Heart left ventricle (tissue), 16 donors: ENCODE data around the gene AP3S2. TPM values are rescaled to one million over a fixed set of nuclear protein-coding genes. Genes with fewer than 3 reads are reported as not detected.

Source experiments
- ATAC-seq, 4 donors: fragments of 200-7000 bp; cut with Tn5 transposase; one replicate each; pipeline ENCODE4 v1.9.1; 2020 to 2022; ENCODE audit warnings: moderate library complexity in 4 of 4, mild to moderate bottlenecking in 3 of 4, moderate number of reproducible peaks in 1 of 4
- DNase-seq, 5 donors: peaks; one replicate each; pipeline ENCODE4 v3.0.0-alpha.2; 2020
- H3K27ac ChIP-seq, 12 donors: fragments of 200-600 bp; sonication (generic) in 4 of 12; one replicate each; pipeline versions ENCODE4 v1.5.0 to v1.8.0; 2016 to 2022; ENCODE audit warnings: mild to moderate bottlenecking in 2 of 12
- H3K27me3 ChIP-seq, 9 donors: fragments of 200-600 bp; sonication (generic) in 2 of 9; one replicate each; pipeline versions ENCODE4 v1.5.1 to v1.8.0; 2016 to 2022; ENCODE audit warnings: mild to moderate bottlenecking in 3 of 9
- H3K36me3 ChIP-seq, 9 donors: fragments of 200-600 bp; sonication (generic) in 2 of 9; one replicate each; pipeline versions ENCODE4 v1.5.0 to v1.8.0; 2018 to 2022; ENCODE audit warnings: mild to moderate bottlenecking in 2 of 9
- H3K4me1 ChIP-seq, 12 donors: fragments of 200-600 bp; sonication (generic) in 4 of 12; one replicate each; pipeline versions ENCODE4 v1.5.0 to v1.8.0; 2016 to 2022; ENCODE audit warnings: mild to moderate bottlenecking in 3 of 12
- H3K4me3 ChIP-seq, 12 donors: fragments of 200-600 bp; sonication (generic) in 4 of 12; one replicate each; pipeline versions ENCODE4 v1.5.0 to v1.8.0; 2017 to 2022; ENCODE audit warnings: mild to moderate bottlenecking in 9 of 12, moderate library complexity in 4 of 12
- H3K9me3 ChIP-seq, 12 donors: fragments of 200-600 bp; sonication (generic) in 4 of 12; one replicate each; pipeline versions ENCODE4 v1.5.0 to v1.8.0; 2016 to 2022; ENCODE audit warnings: mild to moderate bottlenecking in 1 of 12
- CTCF ChIP-seq, 12 donors: fragments of 200-600 bp; sonication (generic) in 4 of 12; IDR thresholded peaks; one replicate each; pipeline versions ENCODE4 v1.5.0 to v1.8.0; 2018 to 2022; ENCODE audit warnings: antibody characterized with exemption in 12 of 12, mild to moderate bottlenecking in 5 of 12
- POLR2A ChIP-seq, 2 donors: fragments of 450-650 bp; IDR thresholded peaks; one replicate each; pipeline ENCODE4 v1.6.1; 2017; ENCODE audit warnings: antibody characterized with exemption in 2 of 2, mild to moderate bottlenecking in 2 of 2, moderate library complexity in 2 of 2
- WGBS, 4 donors: extraction: QIAGEN DNeasy Blood & Tissue Kit in 2 of 4; methylation state at CpG; one replicate each; pipeline versions ENCODE4 v1.1.5 to v1.1.7; 2013 to 2018; 5-methylcytosine and 5-hydroxymethylcytosine counted together
- intact Hi-C, 10 donors: fragments of 100-400 bp; cut with DNase I; formaldehyde crosslinking; loops; one replicate each; pipeline versions ENCODE4 v1.11.1 to v1.14.2; 2022
- polyA plus RNA-seq, 2 donors: library from polyadenylated mRNA; stranded (reverse); fragments of 200-250 nt; gene quantifications; one replicate each; pipeline ENCODE4 v1.2.3, GENCODE V29; 2013
- total RNA-seq, 9 donors: library from RNA; depleted of rRNA in 2 of 9; stranded (reverse); fragments of >200 nt in 2 of 9; fragmentation: NEBNext Ultra II Directional in 3 of 9; extraction: Animal tissue kit (Norgen Biotek cat#: 25700) in 3 of 9; gene quantifications; one replicate each; pipeline versions ENCODE4 v1.1.0 to v1.2.4, GENCODE V29; 2016 to 2023
- donor health status: ischemic (EF 13 %, LVEDD 7.1; RV severe dilation, severe dysfunction).
- donor health status: healthy with polysubstance abuse.
- donor health status: DM: no; HTN: yes; CAD: no.
- donor health status: DM: no; HTN: no; CAD: no.
- donor health status: ischemic (EF 25% LVEDD 6.9; RV normal size, moderate dysfunction).
- donor health status: ischemic (EF 25% LVEDD 5.7; RV mildly dilated, moderate dysfunction).
- donor health status: healthy.
- donor health status: DM: yes; HTN: yes; CAD: no.
- donor health status: ischemic (EF 35%, LVEDD 5.7; RV mildly dilated, moderate dysfunction).
- donor health status: nonischemic (EF 11% LVEDD 7.7; RV severe dilation, severe dysfunction).
- donor health status: DM: yes; HTN: yes; CAD: no.
- donor health status: PGD.
- donor health status: ischemic (EF 29% LVEDD 5.4; RV normal size, mild dysfunction).
- donor health status: nonischemic (EF 23%, LVEDD 6.1; RV moderate dilation, normal function).

Gene AP3S2
- total and polyA plus RNA-seq, 11 donors, result 15.4 to 64.6 (median 43.3) TPM

- no peak for ATAC-seq
- peaks cover 0 to 21% (median 3%) of the 10 kb centered on the region in 12 donors for H3K9me3 ChIP-seq
- H3K27me3 ChIP-seq, result no peaks in the 10 kb centered on the region
- H3K4me3 ChIP-seq, result no peak overlapping the region
- TF ChIP-seq CTCF (IDR thresholded peaks at IDR 0.05) (no peak), POLR2A (IDR thresholded peaks at IDR 0.05) (no peak)
- no peak overlapping the region for H3K27ac ChIP-seq
- DNase-seq, result no peak
- intact Hi-C loops, result no loop called here
- peaks cover 0 to 32% (median 0%) of the 10 kb centered on the region in 9 donors for H3K36me3 ChIP-seq
- peaks cover 0 to 20% (median 0%) of the 10 kb centered on the region in 12 donors for H3K4me1 ChIP-seq
Measured at GRCh38 chr15:89785774-89786140, 108.0 kb downstream of the AP3S2 start.

- ATAC-seq, result peak in 1 of 4 donors; percentile 42
- 66 to 80% (median 71%) methylated on average over 9 to 13 of the region's 13 CpGs for WGBS, 4 donors
- TF ChIP-seq CTCF (IDR thresholded peaks at IDR 0.05), result no peak
- no peak for TF ChIP-seq POLR2A (IDR thresholded peaks at IDR 0.05)
Measured at GRCh38 chr15:89785064-89785773, 108.6 kb downstream of the AP3S2 start.

GRCh38 chr15:89784686-89784960 lies 109.2 kb downstream of the AP3S2 start:
- DNase-seq, result no peak
- Histone ChIP-seq H3K9me3 (peaks cover 0 to 21% (median 3%) of the 10 kb centered on the region in 12 donors), H3K27ac (no peak overlapping the region), H3K4me3 (no peak overlapping the region), H3K36me3 (peaks cover 0 to 25% (median 0%) of the 10 kb centered on the region in 9 donors), H3K27me3 (no peaks in the 10 kb centered on the region), H3K4me1 (peaks cover 0 to 26% (median 0%) of the 10 kb centered on the region in 12 donors)
- ATAC-seq, result no peak
- intact Hi-C loops, result loop anchor here in 1 of 10 donors (5.0 kb wide), 1 partner anchor 38 kb away; no protein-coding TSS in a partner anchor
- 92 to 99% (median 95%) methylated on average over 7 of the region's 7 CpGs for WGBS, 4 donors
- TF ChIP-seq CTCF (IDR thresholded peaks at IDR 0.05) (no peak), POLR2A (IDR thresholded peaks at IDR 0.05) (no peak)

More at GRCh38 chr15:89785064-89785773, 108.6 kb downstream of the AP3S2 start:
- no peaks in the 10 kb centered on the region for H3K27me3 ChIP-seq
- DNase-seq, result no peak
- intact Hi-C loops, result no loop called here
- H3K27ac ChIP-seq, result no peak overlapping the region
- peaks cover 0 to 26% (median 0%) of the 10 kb centered on the region in 9 donors for H3K36me3 ChIP-seq
- H3K4me1 ChIP-seq, result peaks cover 0 to 25% (median 0%) of the 10 kb centered on the region in 12 donors
- no peak overlapping the region for H3K4me3 ChIP-seq
- H3K9me3 ChIP-seq, result peaks cover 0 to 21% (median 3%) of the 10 kb centered on the region in 12 donors

GRCh38 chr15:89783861-89784685 lies 109.7 kb downstream of the AP3S2 start:
- no peaks in the 10 kb centered on the region for H3K27me3 ChIP-seq
- TF ChIP-seq POLR2A (IDR thresholded peaks at IDR 0.05) (no peak), CTCF (IDR thresholded peaks at IDR 0.05) (no peak)
- no peak overlapping the region for H3K4me3 ChIP-seq
- peaks cover 0 to 26% (median 0%) of the 10 kb centered on the region in 12 donors for H3K4me1 ChIP-seq
- intact Hi-C loops, result loop anchor here in 1 of 10 donors (5.0 kb wide), 1 partner anchor 38 kb away; no protein-coding TSS in a partner anchor
- no peak overlapping the region for H3K27ac ChIP-seq
- peaks cover 0 to 21% (median 0%) of the 10 kb centered on the region in 9 donors for H3K36me3 ChIP-seq
- whole genome bisulfite sequencing, 4 donors, result 88 to 91% (median 90%) methylated on average over 11 to 15 of the region's 15 CpGs
- H3K9me3 ChIP-seq, result peaks cover 0 to 21% (median 3%) of the 10 kb centered on the region in 12 donors
- ATAC-seq (peak in 1 of 4 donors; percentile 27), DNase-seq (no peak)
